WTC11 (cell line): Measurements from ENCODE around the gene ZBTB16. TPM values are rescaled to one million over a fixed set of nuclear protein-coding genes. Genes with fewer than 3 reads are reported as not detected.
A peak's percentile ranks its signal among the peaks of the same experiment; 100 is the strongest.

Experiments
- ATAC-seq: fragments of 200-7000 bp; cut with Tn5 transposase; 2 replicates; pipeline ENCODE4 v1.10.0; 2021; ENCODE audit warnings: mild to moderate bottlenecking, moderate library complexity
- CTCF ChIA-PET: fragments of 300-600 bp; sonication (Branson Sonifier 250); formaldehyde crosslinking; loops from one replicate; lab custom pipeline; 2021; ENCODE audit warnings: antibody characterized with exemption; lab: Charles Lee
- POLR2A ChIA-PET: fragments of 350-600 bp; sonication (Branson Sonifier 250); formaldehyde crosslinking; loops from one replicate; lab custom pipeline; 2021; ENCODE audit warnings: antibody characterized with exemption; lab: Charles Lee
- DNase-seq: peaks from one replicate; pipeline ENCODE4 v3.0.0; 2021; ENCODE audit warnings: low spot score
- H3K27ac Mint-ChIP-seq: 2 replicates; pipeline ENCODE4 v1.8.0; 2021; ENCODE audit warnings: mixed read lengths
- H3K27me3 Mint-ChIP-seq: 2 replicates; pipeline ENCODE4 v1.8.0; 2021; ENCODE audit warnings: low read depth, mild to moderate bottlenecking, moderate library complexity, mixed read lengths
- H3K36me3 Mint-ChIP-seq: 2 replicates; pipeline ENCODE4 v1.8.0; 2021; ENCODE audit warnings: mixed read lengths
- H3K4me1 Mint-ChIP-seq: 2 replicates; pipeline ENCODE4 v1.8.0; 2022; ENCODE audit warnings: mixed read lengths
- H3K4me3 Mint-ChIP-seq: 2 replicates; pipeline ENCODE4 v1.8.0; 2021; ENCODE audit warnings: mild to moderate bottlenecking, moderate library complexity, mixed read lengths
- H3K9me3 Mint-ChIP-seq: 2 replicates; pipeline ENCODE4 v1.8.0; 2021; ENCODE audit warnings: mixed read lengths
- CREB1 ChIP-seq: sonication (generic); formaldehyde crosslinking; IDR thresholded peaks from 2 replicates; pipeline ENCODE4 v1.8.0; 2023; ENCODE audit warnings: mild to moderate bottlenecking, missing genetic modification reagents
- ETV6 ChIP-seq: sonication (generic); formaldehyde crosslinking; IDR thresholded peaks from 2 replicates; pipeline ENCODE4 v1.8.1; 2022; ENCODE audit warnings: mild to moderate bottlenecking, missing genetic modification reagents
- GABPB1 ChIP-seq: sonication (generic); formaldehyde crosslinking; IDR thresholded peaks from 2 replicates; pipeline ENCODE4 v1.8.1; 2023; ENCODE audit warnings: mild to moderate bottlenecking, missing genetic modification reagents
- JUN ChIP-seq: sonication (generic); formaldehyde crosslinking; IDR thresholded peaks from 2 replicates; pipeline ENCODE4 v1.8.0; 2023; ENCODE audit warnings: mild to moderate bottlenecking, missing genetic modification reagents
- MXD4 ChIP-seq: fragments of 250-450 bp; sonication (Bioruptor Pico); IDR thresholded peaks from 2 replicates; pipeline ENCODE4 v1.8.0; 2021; ENCODE audit warnings: mild to moderate bottlenecking, moderate library complexity, borderline replicate concordance
- NFE2L1 ChIP-seq: sonication (generic); formaldehyde crosslinking; IDR thresholded peaks from 2 replicates; pipeline ENCODE4 v1.8.1; 2023; ENCODE audit warnings: missing genetic modification reagents
- NFYB ChIP-seq: sonication (generic); formaldehyde crosslinking; conservative IDR thresholded peaks from 2 replicates; pipeline ENCODE4 v1.8.0; 2022; ENCODE audit warnings: low read depth, missing genetic modification reagents
- SMAD3 ChIP-seq: sonication (generic); formaldehyde crosslinking; IDR thresholded peaks from 2 replicates; pipeline ENCODE4 v1.8.0; 2022; ENCODE audit warnings: missing genetic modification reagents, mild to moderate bottlenecking, borderline replicate concordance
- SMAD4 ChIP-seq: sonication (generic); formaldehyde crosslinking; IDR thresholded peaks from 2 replicates; pipeline ENCODE4 v1.8.0; 2022; ENCODE audit warnings: mild to moderate bottlenecking, missing genetic modification reagents
- SOX15 ChIP-seq: fragments of 250-450 bp; sonication (Bioruptor Pico); IDR thresholded peaks from 2 replicates; pipeline ENCODE4 v1.9.0; 2021; ENCODE audit warnings: mild to moderate bottlenecking
- TEAD1 ChIP-seq: sonication (generic); formaldehyde crosslinking; IDR thresholded peaks from 2 replicates; pipeline ENCODE4 v1.8.0; 2022; ENCODE audit warnings: mild to moderate bottlenecking, missing genetic modification reagents
- ZBTB21 ChIP-seq: sonication (generic); formaldehyde crosslinking; IDR thresholded peaks from 2 replicates; pipeline ENCODE4 v1.8.1; 2023; ENCODE audit warnings: mild to moderate bottlenecking, missing genetic modification reagents, borderline replicate concordance
- ZNF232 ChIP-seq: sonication (generic); formaldehyde crosslinking; IDR thresholded peaks from 2 replicates; pipeline ENCODE4 v1.8.0; 2022; ENCODE audit warnings: mild to moderate bottlenecking, missing genetic modification reagents
- ZNF396 ChIP-seq: fragments of 250-450 bp; sonication (Bioruptor Pico); IDR thresholded peaks from 2 replicates; pipeline ENCODE4 v1.8.0; 2021; ENCODE audit warnings: mild to moderate bottlenecking, moderate library complexity, borderline replicate concordance
- ZNF423 ChIP-seq: fragments of 250-450 bp; sonication (Bioruptor Pico); IDR thresholded peaks from 2 replicates; pipeline ENCODE4 v2.1.2; 2022; ENCODE audit warnings: mild to moderate bottlenecking, moderate library complexity
- total RNA-seq: library from RNA; stranded (reverse); gene quantifications from 3 replicates; pipeline ENCODE4 v1.2.3, GENCODE V29; 2021
- TF ChIP-seq, protein P1 (sequence below): fragments of 200-600 bp; IDR thresholded peaks from 2 replicates; pipeline ENCODE4 v1.8.0; 2022; ENCODE audit warnings: antibody characterized with exemption
- TF ChIP-seq, protein P2 (sequence below): sonication (generic); formaldehyde crosslinking; IDR thresholded peaks from 2 replicates; pipeline ENCODE4 v1.8.0; 2022; ENCODE audit warnings: mild to moderate bottlenecking, missing genetic modification reagents
- TF ChIP-seq, protein P3 (sequence below): sonication (generic); formaldehyde crosslinking; conservative IDR thresholded peaks from 2 replicates; pipeline ENCODE4 v1.8.1; 2022; ENCODE audit warnings: mild to moderate bottlenecking, missing genetic modification reagents
- TF ChIP-seq, protein P4 (sequence below): sonication (generic); formaldehyde crosslinking; IDR thresholded peaks from 2 replicates; pipeline ENCODE4 v1.8.0; 2023; ENCODE audit warnings: missing genetic modification reagents
- TF ChIP-seq, protein P5 (sequence below): sonication (generic); formaldehyde crosslinking; IDR thresholded peaks from 2 replicates; pipeline ENCODE4 v1.8.1; 2023; ENCODE audit warnings: mild to moderate bottlenecking, missing genetic modification reagents
- TF ChIP-seq, protein P6 (sequence below): fragments of 250-450 bp; sonication (Bioruptor Pico); conservative IDR thresholded peaks from 2 replicates; pipeline ENCODE4 v1.9.0; 2021; ENCODE audit warnings: mild to moderate bottlenecking
- TF ChIP-seq, protein P7 (sequence below): sonication (generic); formaldehyde crosslinking; IDR thresholded peaks from 2 replicates; pipeline ENCODE4 v1.8.0; 2022; ENCODE audit warnings: mild to moderate bottlenecking, missing genetic modification reagents
- TF ChIP-seq, protein P8 (sequence below): sonication (generic); formaldehyde crosslinking; IDR thresholded peaks from 2 replicates; pipeline ENCODE4 v1.8.0; 2023; ENCODE audit warnings: missing genetic modification reagents, mild to moderate bottlenecking, borderline replicate concordance

ZBTB16 gene
- total RNA-seq, 1 experiment from 2014 or later: 0.57 TPM

DNA sequence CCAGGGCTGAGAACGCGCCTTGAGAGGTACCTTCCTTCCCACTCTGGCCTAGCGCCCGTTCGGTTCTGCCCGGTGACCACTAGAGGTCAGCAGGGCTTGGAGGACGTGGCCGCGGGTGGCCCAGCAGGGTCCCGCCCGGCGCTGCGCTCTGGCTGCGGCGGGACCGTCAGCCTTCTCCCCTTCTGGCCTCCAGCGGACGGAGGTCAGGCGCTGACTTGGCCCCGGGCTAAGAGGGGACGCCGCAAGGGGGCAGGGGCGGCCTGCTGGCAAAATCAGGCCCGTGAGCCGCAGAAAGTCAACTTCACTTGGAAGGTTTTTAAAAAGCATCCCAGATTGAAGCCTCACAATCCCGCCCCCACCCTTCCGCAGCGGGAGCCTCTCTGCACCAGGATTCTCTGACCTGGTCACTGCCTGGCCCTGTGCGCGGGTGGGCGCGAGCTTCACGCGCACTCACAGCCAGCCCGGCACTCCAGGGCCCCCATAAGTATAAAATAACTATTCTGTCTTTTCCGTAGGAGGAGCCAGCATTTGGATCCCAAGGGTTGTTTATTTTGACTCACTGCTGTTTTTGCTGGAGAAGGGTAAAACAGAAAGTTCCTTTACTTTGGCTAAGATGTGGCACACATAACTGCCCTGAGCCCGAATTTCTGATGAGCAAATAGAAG lies 23.2 kb upstream of the ZBTB16 start:
- Mint-ChIP-seq H3K4me1 (no peaks in the 10 kb centered on the region), H3K27me3 (no peaks in the 10 kb centered on the region), H3K36me3 (no peaks in the 10 kb centered on the region), H3K27ac (no peak overlapping the region), H3K4me3 (peak overlapping the region; percentile 50), H3K9me3 (no peaks in the 10 kb centered on the region)
- ChIA-PET POLR2A (no interaction called here), CTCF (interaction anchor here (0.6 to 7.3 kb wide), 28 partner anchors 8 to 228 kb away, joined by 3 to 102 read pairs (median 5); partner anchors contain the start of gene ZBTB16)
- DNase-seq (peak; percentile 90), ATAC-seq (peak; percentile 95)
- TF ChIP-seq, protein P1, sequence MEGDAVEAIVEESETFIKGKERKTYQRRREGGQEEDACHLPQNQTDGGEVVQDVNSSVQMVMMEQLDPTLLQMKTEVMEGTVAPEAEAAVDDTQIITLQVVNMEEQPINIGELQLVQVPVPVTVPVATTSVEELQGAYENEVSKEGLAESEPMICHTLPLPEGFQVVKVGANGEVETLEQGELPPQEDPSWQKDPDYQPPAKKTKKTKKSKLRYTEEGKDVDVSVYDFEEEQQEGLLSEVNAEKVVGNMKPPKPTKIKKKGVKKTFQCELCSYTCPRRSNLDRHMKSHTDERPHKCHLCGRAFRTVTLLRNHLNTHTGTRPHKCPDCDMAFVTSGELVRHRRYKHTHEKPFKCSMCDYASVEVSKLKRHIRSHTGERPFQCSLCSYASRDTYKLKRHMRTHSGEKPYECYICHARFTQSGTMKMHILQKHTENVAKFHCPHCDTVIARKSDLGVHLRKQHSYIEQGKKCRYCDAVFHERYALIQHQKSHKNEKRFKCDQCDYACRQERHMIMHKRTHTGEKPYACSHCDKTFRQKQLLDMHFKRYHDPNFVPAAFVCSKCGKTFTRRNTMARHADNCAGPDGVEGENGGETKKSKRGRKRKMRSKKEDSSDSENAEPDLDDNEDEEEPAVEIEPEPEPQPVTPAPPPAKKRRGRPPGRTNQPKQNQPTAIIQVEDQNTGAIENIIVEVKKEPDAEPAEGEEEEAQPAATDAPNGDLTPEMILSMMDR: peak; percentile 62
- TF ChIP-seq MXD4 (CRISPR knock-in tag) (no peak), GABPB1 (CRISPR knock-in tag) (peak; percentile 40; the same call in 1 of the 2 replicates), ZNF396 (CRISPR knock-in tag) (no peak), ZNF423 (CRISPR knock-in tag) (peak; percentile 97), ZNF232 (CRISPR knock-in tag) (peak; percentile 72; the same call in 1 of the 2 replicates), JUN (CRISPR knock-in tag) (no peak), SOX15 (CRISPR knock-in tag) (no peak), SMAD4 (CRISPR knock-in tag) (0 out of 2 replicates have a peak, but pooled peaks have one; percentile 19), NFYB (no peak), ETV6 (CRISPR knock-in tag) (peak; percentile 94), SMAD3 (CRISPR knock-in tag) (peak; percentile 83; the same call in 1 of the 2 replicates), CREB1 (CRISPR knock-in tag) (peak; percentile 82; the same call in 1 of the 2 replicates), NFE2L1 (0 out of 2 replicates have a peak, but pooled peaks have one; percentile 63), ZBTB21 (CRISPR knock-in tag) (no peak), TEAD1 (CRISPR knock-in tag) (peak; percentile 47; the same call in 1 of the 2 replicates)
- TF ChIP-seq, protein P2, sequence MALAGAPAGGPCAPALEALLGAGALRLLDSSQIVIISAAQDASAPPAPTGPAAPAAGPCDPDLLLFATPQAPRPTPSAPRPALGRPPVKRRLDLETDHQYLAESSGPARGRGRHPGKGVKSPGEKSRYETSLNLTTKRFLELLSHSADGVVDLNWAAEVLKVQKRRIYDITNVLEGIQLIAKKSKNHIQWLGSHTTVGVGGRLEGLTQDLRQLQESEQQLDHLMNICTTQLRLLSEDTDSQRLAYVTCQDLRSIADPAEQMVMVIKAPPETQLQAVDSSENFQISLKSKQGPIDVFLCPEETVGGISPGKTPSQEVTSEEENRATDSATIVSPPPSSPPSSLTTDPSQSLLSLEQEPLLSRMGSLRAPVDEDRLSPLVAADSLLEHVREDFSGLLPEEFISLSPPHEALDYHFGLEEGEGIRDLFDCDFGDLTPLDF: no peak
- TF ChIP-seq, protein P3, sequence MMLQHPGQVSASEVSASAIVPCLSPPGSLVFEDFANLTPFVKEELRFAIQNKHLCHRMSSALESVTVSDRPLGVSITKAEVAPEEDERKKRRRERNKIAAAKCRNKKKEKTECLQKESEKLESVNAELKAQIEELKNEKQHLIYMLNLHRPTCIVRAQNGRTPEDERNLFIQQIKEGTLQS (CRISPR knock-in tag): no peak
- TF ChIP-seq, protein P4, sequence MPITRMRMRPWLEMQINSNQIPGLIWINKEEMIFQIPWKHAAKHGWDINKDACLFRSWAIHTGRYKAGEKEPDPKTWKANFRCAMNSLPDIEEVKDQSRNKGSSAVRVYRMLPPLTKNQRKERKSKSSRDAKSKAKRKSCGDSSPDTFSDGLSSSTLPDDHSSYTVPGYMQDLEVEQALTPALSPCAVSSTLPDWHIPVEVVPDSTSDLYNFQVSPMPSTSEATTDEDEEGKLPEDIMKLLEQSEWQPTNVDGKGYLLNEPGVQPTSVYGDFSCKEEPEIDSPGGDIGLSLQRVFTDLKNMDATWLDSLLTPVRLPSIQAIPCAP: peak; percentile 59; the same call in 1 of the 2 replicates
- TF ChIP-seq, protein P5, sequence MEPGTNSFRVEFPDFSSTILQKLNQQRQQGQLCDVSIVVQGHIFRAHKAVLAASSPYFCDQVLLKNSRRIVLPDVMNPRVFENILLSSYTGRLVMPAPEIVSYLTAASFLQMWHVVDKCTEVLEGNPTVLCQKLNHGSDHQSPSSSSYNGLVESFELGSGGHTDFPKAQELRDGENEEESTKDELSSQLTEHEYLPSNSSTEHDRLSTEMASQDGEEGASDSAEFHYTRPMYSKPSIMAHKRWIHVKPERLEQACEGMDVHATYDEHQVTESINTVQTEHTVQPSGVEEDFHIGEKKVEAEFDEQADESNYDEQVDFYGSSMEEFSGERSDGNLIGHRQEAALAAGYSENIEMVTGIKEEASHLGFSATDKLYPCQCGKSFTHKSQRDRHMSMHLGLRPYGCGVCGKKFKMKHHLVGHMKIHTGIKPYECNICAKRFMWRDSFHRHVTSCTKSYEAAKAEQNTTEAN (CRISPR knock-in tag): peak; percentile 78; the same call in 1 of the 2 replicates
- TF ChIP-seq, protein P6, sequence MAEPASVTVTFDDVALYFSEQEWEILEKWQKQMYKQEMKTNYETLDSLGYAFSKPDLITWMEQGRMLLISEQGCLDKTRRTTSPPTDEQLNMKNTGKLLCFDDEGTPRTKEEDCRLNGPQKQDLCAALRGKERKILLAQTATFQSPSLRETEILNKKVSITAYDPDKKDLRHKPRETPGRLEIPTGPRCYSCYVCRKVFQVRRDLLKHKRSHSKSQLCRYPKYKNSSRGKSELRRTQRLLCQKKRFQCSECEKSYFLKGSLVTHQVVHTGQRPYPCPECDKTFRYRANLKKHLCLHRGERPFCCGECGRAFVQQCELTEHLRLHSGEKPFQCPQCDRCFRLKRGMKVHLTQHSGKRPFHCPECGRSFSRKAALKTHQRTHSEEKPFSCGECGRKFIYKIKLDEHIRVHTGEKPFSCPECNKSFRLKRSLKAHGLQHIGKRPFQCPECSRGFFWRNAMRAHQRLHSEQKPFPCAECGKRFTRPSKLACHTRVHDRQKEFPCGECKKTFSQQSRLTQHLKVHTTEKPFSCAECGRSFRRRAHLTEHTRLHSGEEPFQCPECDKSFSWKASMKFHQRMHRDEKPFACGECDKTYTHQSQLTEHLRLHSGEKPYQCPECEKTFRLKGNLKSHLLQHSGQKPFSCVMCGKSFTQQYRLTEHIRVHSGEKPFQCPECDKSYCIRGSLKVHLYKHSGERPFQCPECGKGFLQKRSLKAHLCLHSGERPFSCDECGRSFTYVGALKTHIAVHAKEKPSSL (CRISPR knock-in tag): no peak
- TF ChIP-seq, protein P7, sequence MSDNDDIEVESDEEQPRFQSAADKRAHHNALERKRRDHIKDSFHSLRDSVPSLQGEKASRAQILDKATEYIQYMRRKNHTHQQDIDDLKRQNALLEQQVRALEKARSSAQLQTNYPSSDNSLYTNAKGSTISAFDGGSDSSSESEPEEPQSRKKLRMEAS: peak; percentile 63
- TF ChIP-seq, protein P8, sequence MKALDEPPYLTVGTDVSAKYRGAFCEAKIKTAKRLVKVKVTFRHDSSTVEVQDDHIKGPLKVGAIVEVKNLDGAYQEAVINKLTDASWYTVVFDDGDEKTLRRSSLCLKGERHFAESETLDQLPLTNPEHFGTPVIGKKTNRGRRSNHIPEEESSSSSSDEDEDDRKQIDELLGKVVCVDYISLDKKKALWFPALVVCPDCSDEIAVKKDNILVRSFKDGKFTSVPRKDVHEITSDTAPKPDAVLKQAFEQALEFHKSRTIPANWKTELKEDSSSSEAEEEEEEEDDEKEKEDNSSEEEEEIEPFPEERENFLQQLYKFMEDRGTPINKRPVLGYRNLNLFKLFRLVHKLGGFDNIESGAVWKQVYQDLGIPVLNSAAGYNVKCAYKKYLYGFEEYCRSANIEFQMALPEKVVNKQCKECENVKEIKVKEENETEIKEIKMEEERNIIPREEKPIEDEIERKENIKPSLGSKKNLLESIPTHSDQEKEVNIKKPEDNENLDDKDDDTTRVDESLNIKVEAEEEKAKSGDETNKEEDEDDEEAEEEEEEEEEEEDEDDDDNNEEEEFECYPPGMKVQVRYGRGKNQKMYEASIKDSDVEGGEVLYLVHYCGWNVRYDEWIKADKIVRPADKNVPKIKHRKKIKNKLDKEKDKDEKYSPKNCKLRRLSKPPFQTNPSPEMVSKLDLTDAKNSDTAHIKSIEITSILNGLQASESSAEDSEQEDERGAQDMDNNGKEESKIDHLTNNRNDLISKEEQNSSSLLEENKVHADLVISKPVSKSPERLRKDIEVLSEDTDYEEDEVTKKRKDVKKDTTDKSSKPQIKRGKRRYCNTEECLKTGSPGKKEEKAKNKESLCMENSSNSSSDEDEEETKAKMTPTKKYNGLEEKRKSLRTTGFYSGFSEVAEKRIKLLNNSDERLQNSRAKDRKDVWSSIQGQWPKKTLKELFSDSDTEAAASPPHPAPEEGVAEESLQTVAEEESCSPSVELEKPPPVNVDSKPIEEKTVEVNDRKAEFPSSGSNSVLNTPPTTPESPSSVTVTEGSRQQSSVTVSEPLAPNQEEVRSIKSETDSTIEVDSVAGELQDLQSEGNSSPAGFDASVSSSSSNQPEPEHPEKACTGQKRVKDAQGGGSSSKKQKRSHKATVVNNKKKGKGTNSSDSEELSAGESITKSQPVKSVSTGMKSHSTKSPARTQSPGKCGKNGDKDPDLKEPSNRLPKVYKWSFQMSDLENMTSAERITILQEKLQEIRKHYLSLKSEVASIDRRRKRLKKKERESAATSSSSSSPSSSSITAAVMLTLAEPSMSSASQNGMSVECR (CRISPR knock-in tag): peak; percentile 45; the same call in 1 of the 2 replicates
